ENCODE results near the gene CLCN5. TPM values are rescaled to one million over a fixed set of nuclear protein-coding genes. Genes with fewer than 3 reads are reported as not detected.

The CLCN5 gene
- total and polyA plus RNA-seq, 2 of the 13 experiments (the other 11 are each of a cell fraction or from before 2014, with no cell fraction given) = 7.8 to 27.3 TPM

DNA sequence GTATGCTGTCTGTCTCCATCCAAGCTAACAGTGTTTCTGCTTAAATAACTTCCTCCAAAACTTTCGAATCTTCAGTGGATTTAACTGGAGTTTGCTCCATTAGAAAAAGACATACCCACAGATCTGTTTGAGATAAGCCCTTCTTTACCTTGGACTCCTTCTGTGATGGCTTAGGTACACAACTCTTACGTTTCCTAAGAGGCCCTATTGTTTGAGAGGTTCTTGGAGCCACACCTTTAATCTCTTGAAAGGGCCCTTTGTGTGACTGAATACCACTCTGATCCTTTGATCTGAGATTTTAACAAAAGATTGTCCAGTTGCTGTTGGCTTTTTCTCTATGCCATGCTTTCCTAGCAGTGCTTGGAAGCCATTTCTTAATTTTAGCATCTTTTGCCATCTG is 185.9 kb downstream of the CLCN5 start (continued):
- TF ChIP-seq, protein P1, sequence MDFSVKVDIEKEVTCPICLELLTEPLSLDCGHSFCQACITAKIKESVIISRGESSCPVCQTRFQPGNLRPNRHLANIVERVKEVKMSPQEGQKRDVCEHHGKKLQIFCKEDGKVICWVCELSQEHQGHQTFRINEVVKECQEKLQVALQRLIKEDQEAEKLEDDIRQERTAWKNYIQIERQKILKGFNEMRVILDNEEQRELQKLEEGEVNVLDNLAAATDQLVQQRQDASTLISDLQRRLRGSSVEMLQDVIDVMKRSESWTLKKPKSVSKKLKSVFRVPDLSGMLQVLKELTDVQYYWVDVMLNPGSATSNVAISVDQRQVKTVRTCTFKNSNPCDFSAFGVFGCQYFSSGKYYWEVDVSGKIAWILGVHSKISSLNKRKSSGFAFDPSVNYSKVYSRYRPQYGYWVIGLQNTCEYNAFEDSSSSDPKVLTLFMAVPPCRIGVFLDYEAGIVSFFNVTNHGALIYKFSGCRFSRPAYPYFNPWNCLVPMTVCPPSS (IDR thresholded peaks at IDR 0.05) = no peak
- no peak for TF ChIP-seq MAFG (CRISPR knock-in tag; IDR thresholded peaks at IDR 0.05)
- TF ChIP-seq, protein P2, sequence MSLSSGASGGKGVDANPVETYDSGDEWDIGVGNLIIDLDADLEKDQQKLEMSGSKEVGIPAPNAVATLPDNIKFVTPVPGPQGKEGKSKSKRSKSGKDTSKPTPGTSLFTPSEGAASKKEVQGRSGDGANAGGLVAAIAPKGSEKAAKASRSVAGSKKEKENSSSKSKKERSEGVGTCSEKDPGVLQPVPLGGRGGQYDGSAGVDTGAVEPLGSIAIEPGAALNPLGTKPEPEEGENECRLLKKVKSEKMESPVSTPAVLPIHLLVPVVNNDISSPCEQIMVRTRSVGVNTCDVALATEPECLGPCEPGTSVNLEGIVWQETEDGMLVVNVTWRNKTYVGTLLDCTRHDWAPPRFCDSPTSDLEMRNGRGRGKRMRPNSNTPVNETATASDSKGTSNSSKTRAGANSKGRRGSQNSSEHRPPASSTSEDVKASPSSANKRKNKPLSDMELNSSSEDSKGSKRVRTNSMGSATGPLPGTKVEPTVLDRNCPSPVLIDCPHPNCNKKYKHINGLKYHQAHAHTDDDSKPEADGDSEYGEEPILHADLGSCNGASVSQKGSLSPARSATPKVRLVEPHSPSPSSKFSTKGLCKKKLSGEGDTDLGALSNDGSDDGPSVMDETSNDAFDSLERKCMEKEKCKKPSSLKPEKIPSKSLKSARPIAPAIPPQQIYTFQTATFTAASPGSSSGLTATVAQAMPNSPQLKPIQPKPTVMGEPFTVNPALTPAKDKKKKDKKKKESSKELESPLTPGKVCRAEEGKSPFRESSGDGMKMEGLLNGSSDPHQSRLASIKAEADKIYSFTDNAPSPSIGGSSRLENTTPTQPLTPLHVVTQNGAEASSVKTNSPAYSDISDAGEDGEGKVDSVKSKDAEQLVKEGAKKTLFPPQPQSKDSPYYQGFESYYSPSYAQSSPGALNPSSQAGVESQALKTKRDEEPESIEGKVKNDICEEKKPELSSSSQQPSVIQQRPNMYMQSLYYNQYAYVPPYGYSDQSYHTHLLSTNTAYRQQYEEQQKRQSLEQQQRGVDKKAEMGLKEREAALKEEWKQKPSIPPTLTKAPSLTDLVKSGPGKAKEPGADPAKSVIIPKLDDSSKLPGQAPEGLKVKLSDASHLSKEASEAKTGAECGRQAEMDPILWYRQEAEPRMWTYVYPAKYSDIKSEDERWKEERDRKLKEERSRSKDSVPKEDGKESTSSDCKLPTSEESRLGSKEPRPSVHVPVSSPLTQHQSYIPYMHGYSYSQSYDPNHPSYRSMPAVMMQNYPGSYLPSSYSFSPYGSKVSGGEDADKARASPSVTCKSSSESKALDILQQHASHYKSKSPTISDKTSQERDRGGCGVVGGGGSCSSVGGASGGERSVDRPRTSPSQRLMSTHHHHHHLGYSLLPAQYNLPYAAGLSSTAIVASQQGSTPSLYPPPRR (CRISPR knock-in tag; IDR thresholded peaks at IDR 0.05; ENCODE audit: borderline replicate concordance) = no peak
- TF ChIP-seq, protein P3, sequence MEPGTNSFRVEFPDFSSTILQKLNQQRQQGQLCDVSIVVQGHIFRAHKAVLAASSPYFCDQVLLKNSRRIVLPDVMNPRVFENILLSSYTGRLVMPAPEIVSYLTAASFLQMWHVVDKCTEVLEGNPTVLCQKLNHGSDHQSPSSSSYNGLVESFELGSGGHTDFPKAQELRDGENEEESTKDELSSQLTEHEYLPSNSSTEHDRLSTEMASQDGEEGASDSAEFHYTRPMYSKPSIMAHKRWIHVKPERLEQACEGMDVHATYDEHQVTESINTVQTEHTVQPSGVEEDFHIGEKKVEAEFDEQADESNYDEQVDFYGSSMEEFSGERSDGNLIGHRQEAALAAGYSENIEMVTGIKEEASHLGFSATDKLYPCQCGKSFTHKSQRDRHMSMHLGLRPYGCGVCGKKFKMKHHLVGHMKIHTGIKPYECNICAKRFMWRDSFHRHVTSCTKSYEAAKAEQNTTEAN (CRISPR knock-in tag; conservative IDR thresholded peaks at IDR 0.05) = no peak
- no peak for TF ChIP-seq ZNF644 (CRISPR knock-in tag; IDR thresholded peaks at IDR 0.05; ENCODE audit: low read depth)
- TF ChIP-seq, protein P4, sequence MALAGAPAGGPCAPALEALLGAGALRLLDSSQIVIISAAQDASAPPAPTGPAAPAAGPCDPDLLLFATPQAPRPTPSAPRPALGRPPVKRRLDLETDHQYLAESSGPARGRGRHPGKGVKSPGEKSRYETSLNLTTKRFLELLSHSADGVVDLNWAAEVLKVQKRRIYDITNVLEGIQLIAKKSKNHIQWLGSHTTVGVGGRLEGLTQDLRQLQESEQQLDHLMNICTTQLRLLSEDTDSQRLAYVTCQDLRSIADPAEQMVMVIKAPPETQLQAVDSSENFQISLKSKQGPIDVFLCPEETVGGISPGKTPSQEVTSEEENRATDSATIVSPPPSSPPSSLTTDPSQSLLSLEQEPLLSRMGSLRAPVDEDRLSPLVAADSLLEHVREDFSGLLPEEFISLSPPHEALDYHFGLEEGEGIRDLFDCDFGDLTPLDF (CRISPR knock-in tag; IDR thresholded peaks at IDR 0.05) = no peak
- peak; percentile 90; the same call in 1 of the 2 replicates for TF ChIP-seq SOX5 (CRISPR knock-in tag; IDR thresholded peaks at IDR 0.05; ENCODE audit: borderline replicate concordance)
- TF ChIP-seq, protein P5, sequence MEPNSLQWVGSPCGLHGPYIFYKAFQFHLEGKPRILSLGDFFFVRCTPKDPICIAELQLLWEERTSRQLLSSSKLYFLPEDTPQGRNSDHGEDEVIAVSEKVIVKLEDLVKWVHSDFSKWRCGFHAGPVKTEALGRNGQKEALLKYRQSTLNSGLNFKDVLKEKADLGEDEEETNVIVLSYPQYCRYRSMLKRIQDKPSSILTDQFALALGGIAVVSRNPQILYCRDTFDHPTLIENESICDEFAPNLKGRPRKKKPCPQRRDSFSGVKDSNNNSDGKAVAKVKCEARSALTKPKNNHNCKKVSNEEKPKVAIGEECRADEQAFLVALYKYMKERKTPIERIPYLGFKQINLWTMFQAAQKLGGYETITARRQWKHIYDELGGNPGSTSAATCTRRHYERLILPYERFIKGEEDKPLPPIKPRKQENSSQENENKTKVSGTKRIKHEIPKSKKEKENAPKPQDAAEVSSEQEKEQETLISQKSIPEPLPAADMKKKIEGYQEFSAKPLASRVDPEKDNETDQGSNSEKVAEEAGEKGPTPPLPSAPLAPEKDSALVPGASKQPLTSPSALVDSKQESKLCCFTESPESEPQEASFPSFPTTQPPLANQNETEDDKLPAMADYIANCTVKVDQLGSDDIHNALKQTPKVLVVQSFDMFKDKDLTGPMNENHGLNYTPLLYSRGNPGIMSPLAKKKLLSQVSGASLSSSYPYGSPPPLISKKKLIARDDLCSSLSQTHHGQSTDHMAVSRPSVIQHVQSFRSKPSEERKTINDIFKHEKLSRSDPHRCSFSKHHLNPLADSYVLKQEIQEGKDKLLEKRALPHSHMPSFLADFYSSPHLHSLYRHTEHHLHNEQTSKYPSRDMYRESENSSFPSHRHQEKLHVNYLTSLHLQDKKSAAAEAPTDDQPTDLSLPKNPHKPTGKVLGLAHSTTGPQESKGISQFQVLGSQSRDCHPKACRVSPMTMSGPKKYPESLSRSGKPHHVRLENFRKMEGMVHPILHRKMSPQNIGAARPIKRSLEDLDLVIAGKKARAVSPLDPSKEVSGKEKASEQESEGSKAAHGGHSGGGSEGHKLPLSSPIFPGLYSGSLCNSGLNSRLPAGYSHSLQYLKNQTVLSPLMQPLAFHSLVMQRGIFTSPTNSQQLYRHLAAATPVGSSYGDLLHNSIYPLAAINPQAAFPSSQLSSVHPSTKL (CRISPR knock-in tag; IDR thresholded peaks at IDR 0.05) = peak; percentile 67; the same call in 1 of the 2 replicates
- no peak for TF ChIP-seq ZFP1 (CRISPR knock-in tag; IDR thresholded peaks at IDR 0.05)
- TF ChIP-seq, protein P6, sequence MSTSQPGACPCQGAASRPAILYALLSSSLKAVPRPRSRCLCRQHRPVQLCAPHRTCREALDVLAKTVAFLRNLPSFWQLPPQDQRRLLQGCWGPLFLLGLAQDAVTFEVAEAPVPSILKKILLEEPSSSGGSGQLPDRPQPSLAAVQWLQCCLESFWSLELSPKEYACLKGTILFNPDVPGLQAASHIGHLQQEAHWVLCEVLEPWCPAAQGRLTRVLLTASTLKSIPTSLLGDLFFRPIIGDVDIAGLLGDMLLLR (CRISPR knock-in tag; IDR thresholded peaks at IDR 0.05) = no peak
- TF ChIP-seq, protein P7, sequence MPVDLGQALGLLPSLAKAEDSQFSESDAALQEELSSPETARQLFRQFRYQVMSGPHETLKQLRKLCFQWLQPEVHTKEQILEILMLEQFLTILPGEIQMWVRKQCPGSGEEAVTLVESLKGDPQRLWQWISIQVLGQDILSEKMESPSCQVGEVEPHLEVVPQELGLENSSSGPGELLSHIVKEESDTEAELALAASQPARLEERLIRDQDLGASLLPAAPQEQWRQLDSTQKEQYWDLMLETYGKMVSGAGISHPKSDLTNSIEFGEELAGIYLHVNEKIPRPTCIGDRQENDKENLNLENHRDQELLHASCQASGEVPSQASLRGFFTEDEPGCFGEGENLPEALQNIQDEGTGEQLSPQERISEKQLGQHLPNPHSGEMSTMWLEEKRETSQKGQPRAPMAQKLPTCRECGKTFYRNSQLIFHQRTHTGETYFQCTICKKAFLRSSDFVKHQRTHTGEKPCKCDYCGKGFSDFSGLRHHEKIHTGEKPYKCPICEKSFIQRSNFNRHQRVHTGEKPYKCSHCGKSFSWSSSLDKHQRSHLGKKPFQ (CRISPR knock-in tag; IDR thresholded peaks at IDR 0.05; ENCODE audit: insufficient replicate concordance) = no peak
- no peak for TF ChIP-seq RNF2 (conservative IDR thresholded peaks at IDR 0.05; ENCODE audit: low read depth)
- TF ChIP-seq ZNF775 (CRISPR knock-in tag; IDR thresholded peaks at IDR 0.05; ENCODE audit: borderline replicate concordance) = no peak
- peak; percentile 14; the same call in 1 of the 2 replicates for TF ChIP-seq TCF7L2 (IDR thresholded peaks at IDR 0.05; ENCODE audit: low read depth, low read length)
